H1 (cell line): ENCODE data around the gene PLXNB2. TPM values are rescaled to one million over a fixed set of nuclear protein-coding genes. Genes with fewer than 3 reads are reported as not detected.

Source experiments
- CTCF ChIA-PET: fragments of 300-600 bp; sonication (Branson Sonifier 250); formaldehyde crosslinking; loops from one replicate; lab custom pipeline; 2021; ENCODE audit not compliant: partially characterized antibody; lab: Charles Lee
- POLR2A ChIA-PET: fragments of 300-600 bp; sonication (Branson Sonifier 250); formaldehyde crosslinking; loops from one replicate; lab custom pipeline; 2021; ENCODE audit warnings: inconsistent platforms; ENCODE audit not compliant: partially characterized antibody; lab: Charles Lee
- DNase-seq, 2 experiments: peaks; one replicate each; pipeline versions ENCODE4 v3.0.0 to v3.0.0-alpha.2; 2010 to 2022; ENCODE audit warnings: low spot score in 2 of 2, low read depth in 1 of 2, mixed read lengths in 1 of 2
- FAIRE-seq: peaks from 2 replicates; lab custom pipeline; 2011; peaks lifted over from hg19 to GRCh38; lab: Jason Lieb, UNC
- H2AFZ ChIP-seq: 2 replicates; pipeline ENCODE4 v1.8.1; 2012; ENCODE audit warnings: low read length, inconsistent platforms
- H2AK5ac ChIP-seq: 2 replicates; pipeline ENCODE4 v1.6.1; 2013; ENCODE audit warnings: low read depth, low read length
- H2BK120ac ChIP-seq: replicated peaks from 2 replicates; pipeline ENCODE3; 2013; ENCODE audit warnings: low read depth, low read length, inconsistent platforms
- H2BK12ac ChIP-seq: 2 replicates; pipeline ENCODE4 v1.6.1; 2013; ENCODE audit warnings: low read depth, low read length
- H2BK15ac ChIP-seq: 2 replicates; pipeline ENCODE4 v1.6.1; 2013; ENCODE audit warnings: low read length
- H2BK20ac ChIP-seq: 2 replicates; pipeline ENCODE4 v1.6.1; 2013; ENCODE audit warnings: low read length
- H2BK5ac ChIP-seq: 2 replicates; pipeline ENCODE4 v1.6.1; 2013; ENCODE audit warnings: low read depth, low read length
- H3K14ac ChIP-seq: 2 replicates; pipeline ENCODE4 v1.6.1; 2013; ENCODE audit warnings: inconsistent platforms; ENCODE audit not compliant: insufficient read length
- H3K18ac ChIP-seq: 2 replicates; pipeline ENCODE4 v1.6.1; 2013; ENCODE audit warnings: low read length; ENCODE audit errors: extremely low read depth
- H3K23ac ChIP-seq: 2 replicates; pipeline ENCODE4 v1.6.1; 2013; ENCODE audit warnings: inconsistent platforms; ENCODE audit not compliant: insufficient read length
- H3K23me2 ChIP-seq: 2 replicates; pipeline ENCODE4 v1.6.1; 2013; ENCODE audit warnings: low read depth, low read length
- H3K27ac ChIP-seq: 2 replicates; pipeline ENCODE4 v1.6.1; 2011; ENCODE audit warnings: low read depth, low read length, inconsistent platforms
- H3K27me3 ChIP-seq, 4 experiments: replicated peaks in 1 of 4; 1 replicate in 1 of 4; 2 replicates in 3 of 4; pipeline versions ENCODE4 v1.6.1 to v1.8.1; 2011 to 2013; ENCODE audit warnings: low read length in 3 of 4, mild to moderate bottlenecking in 3 of 4, inconsistent platforms in 2 of 4, mixed read lengths in 2 of 4, moderate library complexity in 1 of 4; ENCODE audit not compliant: control insufficient read depth in 3 of 4, insufficient read depth in 3 of 4; ENCODE audit errors: extremely low read depth in 1 of 4
- H3K36me3 ChIP-seq, 4 experiments: 2 replicates each; pipeline versions ENCODE4 v1.6.1 to v1.8.1; 2011 to 2013; ENCODE audit warnings: mild to moderate bottlenecking in 4 of 4, low read length in 3 of 4, moderate library complexity in 2 of 4, control low read depth in 1 of 4, inconsistent platforms in 1 of 4; ENCODE audit not compliant: insufficient read depth in 4 of 4, control insufficient read depth in 2 of 4
- H3K4ac ChIP-seq: replicated peaks from 2 replicates; pipeline ENCODE3; 2013; ENCODE audit warnings: low read length, low read depth, mixed read lengths, inconsistent platforms; ENCODE audit not compliant: insufficient read length
- H3K4me1 ChIP-seq, 4 experiments: replicated peaks in 1 of 4; 1 replicate in 1 of 4; 2 replicates in 3 of 4; pipeline versions ENCODE4 v1.6.1 to v1.8.1; 2011 to 2013; ENCODE audit warnings: low read length in 3 of 4, inconsistent platforms in 2 of 4, mixed read lengths in 1 of 4; ENCODE audit not compliant: insufficient read depth in 4 of 4, control insufficient read depth in 3 of 4
- H3K4me2 ChIP-seq, 2 experiments: 2 replicates each; pipeline versions ENCODE4 v1.6.1 to v1.8.1; 2011 to 2013; ENCODE audit warnings: low read depth in 2 of 2, low read length in 2 of 2, control low read depth in 1 of 2, inconsistent platforms in 1 of 2, mild to moderate bottlenecking in 1 of 2; ENCODE audit not compliant: insufficient read depth in 1 of 2
- H3K4me3 ChIP-seq, 4 experiments: fragments of 200-600, 300-600 bp in 1 of 4; sonication (generic), shearing (Covaris generic), sonication (Bioruptor Twin) in 1 of 4; 2 replicates each; pipeline versions ENCODE4 v1.5.1 to v1.8.1; 2011 to 2016; ENCODE audit warnings: low read length in 4 of 4, low read depth in 3 of 4, control low read depth in 2 of 4, inconsistent platforms in 2 of 4, mild to moderate bottlenecking in 2 of 4, mixed read lengths in 1 of 4, moderate library complexity in 1 of 4; ENCODE audit not compliant: insufficient read depth in 2 of 4; ENCODE audit errors: extremely low read depth in 1 of 4
- H3K56ac ChIP-seq: replicated peaks from 2 replicates; pipeline ENCODE3; 2013; ENCODE audit warnings: low read depth, mild to moderate bottlenecking, mixed read lengths, low read length, inconsistent platforms; ENCODE audit not compliant: insufficient read length
- H3K79me1 ChIP-seq: 2 replicates; pipeline ENCODE4 v1.6.1; 2013; ENCODE audit warnings: low read depth, low read length, control low read depth
- H3K79me2 ChIP-seq, 2 experiments: 2 replicates each; pipeline versions ENCODE4 v1.6.1 to v1.8.1; 2012 to 2013; ENCODE audit warnings: low read length in 2 of 2, mild to moderate bottlenecking in 2 of 2, inconsistent platforms in 1 of 2; ENCODE audit not compliant: insufficient read depth in 2 of 2, control insufficient read depth in 1 of 2
- H3K9ac ChIP-seq, 4 experiments: replicated peaks in 1 of 4; 1 replicate in 1 of 4; 2 replicates in 3 of 4; pipeline versions ENCODE4 v1.6.1 to v1.8.1; 2011 to 2013; ENCODE audit warnings: low read depth in 3 of 4, low read length in 3 of 4, control low read depth in 2 of 4, mild to moderate bottlenecking in 2 of 4, moderate library complexity in 2 of 4, inconsistent platforms in 1 of 4; ENCODE audit errors: extremely low read depth in 1 of 4
- H3K9me3 ChIP-seq, 2 experiments: 2 replicates each; pipeline versions ENCODE4 v1.6.1 to v1.8.1; 2012 to 2013; ENCODE audit warnings: mild to moderate bottlenecking in 2 of 2, moderate library complexity in 2 of 2, control low read depth in 1 of 2, inconsistent platforms in 1 of 2, low read depth in 1 of 2, low read length in 1 of 2, mixed read lengths in 1 of 2; ENCODE audit not compliant: insufficient read depth in 2 of 2
- H4K20me1 ChIP-seq, 2 experiments: replicated peaks in 1 of 2; 2 replicates each; pipeline versions ENCODE3 to v1.8.1; 2011 to 2013; ENCODE audit warnings: inconsistent platforms in 2 of 2, low read length in 2 of 2, mild to moderate bottlenecking in 1 of 2; ENCODE audit not compliant: insufficient read depth in 2 of 2, control insufficient read depth in 1 of 2
- H4K5ac ChIP-seq: 2 replicates; pipeline ENCODE4 v1.6.1; 2013; ENCODE audit warnings: low read length, low read depth, mixed read lengths, inconsistent platforms; ENCODE audit not compliant: insufficient read length
- H4K8ac ChIP-seq: 2 replicates; pipeline ENCODE4 v1.8.0; 2013; ENCODE audit warnings: mild to moderate bottlenecking, moderate library complexity, low read length, inconsistent platforms; ENCODE audit not compliant: insufficient read depth; ENCODE audit errors: extremely low read depth
- H4K91ac ChIP-seq: replicated peaks from 2 replicates; pipeline ENCODE3; 2013; ENCODE audit warnings: low read length, mixed read lengths, inconsistent platforms; ENCODE audit not compliant: insufficient read length
- ASH2L ChIP-seq: fragments of 200-600, 300-600 bp; sonication (generic); IDR thresholded peaks from one replicate; pipeline ENCODE4 v1.7.1; 2017; ENCODE audit warnings: low read length
- POLR2AphosphoS5 ChIP-seq: IDR thresholded peaks from 2 replicates; pipeline ENCODE4 v1.6.1; 2011; ENCODE audit warnings: low read depth, low read length
- WGBS, 2 experiments: shearing (Covaris generic) in 1 of 2; methylation state at CpG; one replicate each; pipeline versions ENCODE4 v1.1.6 to v1.1.7; 2013 to 2015; ENCODE audit warnings: low lambda C conversion rate in 2 of 2, mixed read lengths in 2 of 2, inconsistent platforms in 1 of 2, low coverage in 1 of 2, missing lambda C conversion rate in 1 of 2; ENCODE audit not compliant: insufficient replicate concordance in 2 of 2, insufficient coverage in 1 of 2, insufficient read length in 1 of 2; ENCODE audit errors: extremely low coverage in 1 of 2, missing lambda C conversion rate in 1 of 2; 5-methylcytosine and 5-hydroxymethylcytosine counted together
- polyA plus RNA-seq, 7 experiments: library from polyadenylated mRNA; depleted of rRNA in 3 of 7; stranded (reverse) in 5 of 7; unstranded in 2 of 7; fragments of >200 nt in 5 of 7; fragments of 200-250 nt in 2 of 7; gene quantifications; 1 replicate in 5 of 7; 2 replicates in 1 of 7; 4 replicates in 1 of 7; pipeline versions ENCODE4 v1.2.1 to v1.2.3, GENCODE V29; 2011 to 2013; ENCODE audit warnings: missing spikeins in 2 of 7, mixed read lengths in 2 of 7
- total RNA-seq: library from RNA; stranded (reverse); fragmentation: NEBNext Ultra II Directional; extraction: Animal tissue kit (Norgen Biotek cat#: 25700); gene quantifications from 2 replicates; pipeline ENCODE4 v1.2.1, GENCODE V29; 2021

The PLXNB2 gene
- total and polyA plus RNA-seq, 2 of the 8 experiments (the other 6 are each of a cell fraction or from before 2014, with no cell fraction given): 58.3 to 92.8 TPM

DNA sequence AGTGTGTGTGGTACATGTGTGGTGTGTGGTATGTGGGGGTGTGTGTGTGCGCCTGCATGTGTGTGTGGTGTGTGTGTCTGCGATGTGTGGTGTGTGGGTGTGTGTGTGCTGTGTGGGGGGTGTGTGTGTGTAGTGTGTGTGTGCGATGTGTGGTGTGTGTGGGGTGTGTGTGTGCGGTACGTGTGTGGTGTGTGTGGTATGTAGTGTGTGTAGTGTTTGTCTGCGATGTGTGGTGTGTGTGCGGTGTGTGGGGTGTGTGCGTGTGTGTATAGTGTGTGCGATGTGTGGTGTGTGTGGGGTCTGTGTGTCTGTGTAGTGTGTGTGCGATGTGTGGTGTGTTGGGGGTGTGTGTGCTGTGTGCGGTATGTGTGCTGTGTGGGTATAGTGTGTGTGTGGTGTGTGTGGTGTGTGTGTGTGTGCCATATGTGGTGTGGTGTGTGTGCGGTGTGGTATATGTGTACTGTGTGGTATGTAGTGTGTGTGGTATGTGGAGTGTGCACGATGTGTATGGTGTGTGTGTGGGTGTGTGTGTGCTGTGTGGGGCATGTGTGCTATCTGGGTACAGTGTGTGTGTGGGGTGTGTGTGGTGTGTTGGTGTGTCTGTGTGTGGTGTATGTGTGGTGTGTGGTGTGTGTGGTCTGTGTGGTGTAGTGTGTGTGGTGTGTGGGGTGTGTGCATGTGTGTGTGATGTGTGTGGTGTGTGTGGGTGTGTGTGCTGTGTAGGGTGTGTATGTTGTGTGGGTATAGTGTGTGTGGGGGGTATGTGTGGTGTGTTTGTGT lies 30.0 kb upstream of the PLXNB2 start:
- Histone ChIP-seq H3K9ac (peak overlapping the region in 2 of 4 experiments; percentile 10 to 21; a peak in 1 of 7 replicates), H3K56ac (peak overlapping the region; percentile 100), H2BK15ac (peak overlapping the region; percentile 77), H3K4ac (peak overlapping the region; percentile 91), H3K36me3 (no peaks in the 10 kb centered on the region; a peak in 1 of 8 replicates), H3K79me1 (peaks cover 17% of the 10 kb centered on the region), H4K5ac (no peak overlapping the region), H4K8ac (no peak overlapping the region), H3K4me3 (no peak overlapping the region), H4K91ac (peak overlapping the region; percentile 95), H4K20me1 (peaks cover 2 to 33% of the 10 kb centered on the region in 2 experiments), H3K4me2 (no peak overlapping the region; a peak in 1 of 4 replicates), H3K27ac (no peak overlapping the region), H3K9me3 (peaks cover 0 to 3% of the 10 kb centered on the region in 2 experiments; a peak in 1 of 4 replicates), H2AFZ (no peak overlapping the region), H3K23me2 (peaks cover 37% of the 10 kb centered on the region; the same call in 1 of the 2 replicates), H2AK5ac (peak overlapping the region; percentile 69), H3K79me2 (no peaks in the 10 kb centered on the region), H3K18ac (no peak overlapping the region), H2BK120ac (peak overlapping the region; percentile 43), H3K4me1 (peaks cover 0 to 2% (median under 1%) of the 10 kb centered on the region in 4 experiments; a peak in 3 of 7 replicates), H2BK5ac (no peak overlapping the region), H3K23ac (peak overlapping the region; percentile 65), H2BK12ac (peak overlapping the region; percentile 32; the same call in 1 of the 2 replicates), H2BK20ac (peak overlapping the region; percentile 38; the same call in 1 of the 2 replicates), H3K27me3 (peaks cover 0 to 5% (median 0%) of the 10 kb centered on the region in 4 experiments; a peak in 3 of 7 replicates), H3K14ac (no peak overlapping the region)
- ChIA-PET CTCF (no interaction called here), POLR2A (no interaction called here)
- FAIRE-seq: no peak
- 95 to 100% methylated on average over 3 to 13 of the region's 13 CpGs for WGBS, 2 experiments
- no peak for DNase-seq
- TF ChIP-seq POLR2AphosphoS5: no peak
- TF ChIP-seq ASH2L: no peak
